ENCODE results near the gene MOB2.

- TF ChIP-seq CTCF (IDR thresholded peaks at IDR 0.05) (no peak), POLR2A (IDR thresholded peaks at IDR 0.05) (no peak)
These were observed 44.3 kb upstream of the MOB2 start for GRCh38 chr11:1530686-1531448.
